ENCODE measurements around the gene COX10. TPM values are rescaled to one million over a fixed set of nuclear protein-coding genes. Genes with fewer than 3 reads are reported as not detected.

The COX10 gene
- total RNA-seq, 4 donors from 2014 or later: 20.3 to 27.2 (median 22.0) TPM

DNA sequence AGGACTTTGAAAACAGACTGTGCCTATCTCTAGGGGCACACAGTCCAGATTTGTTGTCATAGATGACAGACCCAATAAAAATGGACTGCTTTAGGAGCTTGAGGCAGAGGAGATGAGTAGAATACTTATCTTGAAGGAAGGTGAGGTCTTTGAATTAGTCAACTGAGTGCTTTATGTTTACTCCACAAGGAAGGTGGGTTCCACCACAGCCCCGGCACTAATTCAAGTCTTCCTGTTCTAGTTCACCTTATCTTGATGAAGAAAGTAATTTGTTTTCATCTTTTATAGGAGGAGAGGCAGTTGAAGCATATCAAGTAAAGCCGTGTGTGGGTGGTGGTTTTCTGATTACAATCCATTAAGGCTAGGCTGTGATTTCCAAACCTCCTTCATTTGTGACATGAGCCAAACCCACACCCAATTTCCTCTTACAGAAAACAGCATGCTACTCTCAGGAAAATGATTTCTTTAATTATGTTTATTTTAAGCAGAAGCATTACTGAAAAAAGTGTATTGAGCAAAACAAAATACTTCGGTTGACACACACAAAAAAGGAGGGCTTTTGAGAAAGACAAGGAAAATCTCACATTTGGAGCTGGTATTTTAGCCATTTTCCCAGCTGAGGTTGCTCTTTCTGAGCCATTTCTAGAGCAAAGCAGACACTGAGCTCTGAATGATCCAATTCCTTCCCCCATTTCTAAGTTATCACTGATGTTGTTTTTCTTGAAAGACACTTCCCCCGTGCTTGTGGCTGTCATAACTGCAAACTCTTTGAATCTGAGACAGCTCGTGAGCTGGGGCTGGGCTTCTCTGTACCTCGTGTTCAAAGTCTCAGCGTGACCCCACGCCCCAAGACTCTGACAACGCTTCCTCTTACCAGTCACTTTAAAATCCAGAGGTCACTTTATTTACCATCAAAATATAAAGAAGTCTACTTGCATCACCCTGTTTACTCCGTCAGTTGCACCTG, 132.0 kb downstream of the COX10 start:
- TF ChIP-seq, protein P1, sequence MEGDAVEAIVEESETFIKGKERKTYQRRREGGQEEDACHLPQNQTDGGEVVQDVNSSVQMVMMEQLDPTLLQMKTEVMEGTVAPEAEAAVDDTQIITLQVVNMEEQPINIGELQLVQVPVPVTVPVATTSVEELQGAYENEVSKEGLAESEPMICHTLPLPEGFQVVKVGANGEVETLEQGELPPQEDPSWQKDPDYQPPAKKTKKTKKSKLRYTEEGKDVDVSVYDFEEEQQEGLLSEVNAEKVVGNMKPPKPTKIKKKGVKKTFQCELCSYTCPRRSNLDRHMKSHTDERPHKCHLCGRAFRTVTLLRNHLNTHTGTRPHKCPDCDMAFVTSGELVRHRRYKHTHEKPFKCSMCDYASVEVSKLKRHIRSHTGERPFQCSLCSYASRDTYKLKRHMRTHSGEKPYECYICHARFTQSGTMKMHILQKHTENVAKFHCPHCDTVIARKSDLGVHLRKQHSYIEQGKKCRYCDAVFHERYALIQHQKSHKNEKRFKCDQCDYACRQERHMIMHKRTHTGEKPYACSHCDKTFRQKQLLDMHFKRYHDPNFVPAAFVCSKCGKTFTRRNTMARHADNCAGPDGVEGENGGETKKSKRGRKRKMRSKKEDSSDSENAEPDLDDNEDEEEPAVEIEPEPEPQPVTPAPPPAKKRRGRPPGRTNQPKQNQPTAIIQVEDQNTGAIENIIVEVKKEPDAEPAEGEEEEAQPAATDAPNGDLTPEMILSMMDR (IDR thresholded peaks at IDR 0.05): no peak
- no peak for TF ChIP-seq EP300 (IDR thresholded peaks at IDR 0.05)
- TF ChIP-seq POLR2AphosphoS5 (IDR thresholded peaks at IDR 0.05): no peak
- no peak for TF ChIP-seq POLR2A (IDR thresholded peaks at IDR 0.05; ENCODE audit: low read depth)
- Histone ChIP-seq H3K27me3 (no peaks in the 10 kb centered on the region), H3K27ac (replicated peaks in 1 of 4) (peak overlapping the region in 2 of 4 donors; percentile 8 to 44), H3K9me3 (no peaks in the 10 kb centered on the region), H3K36me3 (peaks cover 0 to 17% (median 4%) of the 10 kb centered on the region in 4 donors), H3K4me1 (peaks cover 0 to 13% (median 4%) of the 10 kb centered on the region in 4 donors), H3K4me3 (no peak overlapping the region)
- no peak for DNase-seq (ENCODE audit: extremely low spot score)
- WGBS: 65% methylated on average over 10 of the region's 10 CpGs
- intact Hi-C loops (cut with DNase I): no loop called here

DNA sequence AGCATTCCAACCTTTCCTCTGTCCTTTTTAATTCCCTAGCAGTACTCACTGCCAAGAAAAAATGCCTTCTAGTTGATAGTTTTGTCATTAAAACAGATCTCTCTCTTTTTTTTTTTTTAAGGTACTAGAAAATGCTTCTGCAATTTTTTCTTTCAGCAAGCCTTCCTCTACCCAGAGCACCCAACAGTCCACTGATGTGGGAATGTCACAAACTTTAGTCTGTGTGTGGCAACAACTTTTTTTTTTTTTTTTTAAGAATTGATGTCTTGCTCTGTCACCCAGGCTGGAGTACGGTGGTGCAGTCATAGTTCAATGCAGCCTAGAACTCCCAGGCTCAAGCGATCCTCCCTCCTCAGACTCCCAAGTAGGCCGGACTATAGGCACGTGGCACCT, 132.7 kb downstream of the COX10 start:
- Histone ChIP-seq H3K36me3 (peaks cover 0 to 24% (median 8%) of the 10 kb centered on the region in 4 donors), H3K9me3 (no peaks in the 10 kb centered on the region), H3K27ac (replicated peaks in 1 of 4) (no peak overlapping the region), H3K4me1 (peaks cover 0 to 19% (median 4%) of the 10 kb centered on the region in 4 donors), H3K27me3 (no peaks in the 10 kb centered on the region), H3K4me3 (no peak overlapping the region)
- TF ChIP-seq POLR2A (IDR thresholded peaks at IDR 0.05; ENCODE audit: low read depth) (no peak), POLR2AphosphoS5 (IDR thresholded peaks at IDR 0.05) (no peak), EP300 (IDR thresholded peaks at IDR 0.05) (no peak)
- TF ChIP-seq, protein P1 (IDR thresholded peaks at IDR 0.05): no peak
- WGBS: 94% methylated on average over 4 of the region's 4 CpGs
- intact Hi-C loops (cut with DNase I): no loop called here
- no peak for DNase-seq (ENCODE audit: extremely low spot score)

DNA sequence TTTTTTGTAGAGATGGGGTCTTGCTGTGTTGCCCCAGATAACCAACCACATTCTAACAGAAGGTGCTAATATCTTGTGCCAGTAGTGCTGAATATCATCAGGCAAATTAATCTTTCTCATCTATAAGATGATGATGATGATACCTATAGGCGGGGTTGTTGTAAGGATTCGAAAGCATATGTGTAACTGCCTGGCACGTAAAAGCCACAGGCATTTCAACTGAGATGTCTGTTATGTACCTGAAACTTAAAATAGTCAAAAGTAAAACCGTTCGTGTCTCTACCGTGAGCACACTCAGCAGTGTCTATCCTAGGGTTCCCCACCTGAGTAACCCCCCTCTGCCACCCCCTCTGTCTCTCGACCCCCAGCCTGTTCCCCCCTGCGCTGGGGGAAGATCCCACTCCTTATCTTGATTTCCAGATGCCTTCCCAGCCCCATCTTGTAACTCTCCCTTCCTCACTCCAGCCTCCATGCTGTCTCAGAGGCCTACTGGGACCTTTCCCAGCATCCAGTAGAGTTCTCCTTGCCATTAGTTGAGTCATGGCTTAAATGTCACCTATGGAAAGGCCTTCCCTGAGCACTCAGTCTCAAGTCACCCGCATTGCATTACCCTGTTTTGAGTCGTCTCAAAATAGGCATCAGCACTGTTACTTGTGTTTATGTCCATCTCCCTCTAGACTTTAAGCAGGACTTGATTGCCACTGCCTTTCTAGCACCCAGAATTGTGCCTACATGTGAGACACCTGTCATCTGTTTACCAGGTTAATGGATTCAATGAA, 133.3 kb downstream of the COX10 start:
- Histone ChIP-seq H3K4me3 (no peak overlapping the region), H3K27ac (replicated peaks in 1 of 4) (no peak overlapping the region), H3K36me3 (peaks cover 3 to 30% (median 13%) of the 10 kb centered on the region in 4 donors), H3K9me3 (no peaks in the 10 kb centered on the region), H3K27me3 (no peaks in the 10 kb centered on the region), H3K4me1 (peaks cover 0 to 19% (median 4%) of the 10 kb centered on the region in 4 donors)
- WGBS: 93% methylated on average over 10 of the region's 10 CpGs
- no peak for DNase-seq (ENCODE audit: extremely low spot score)
- intact Hi-C loops (cut with DNase I): no loop called here
- no peak for TF ChIP-seq POLR2AphosphoS5 (IDR thresholded peaks at IDR 0.05)
- TF ChIP-seq, protein P1 (IDR thresholded peaks at IDR 0.05): no peak

DNA sequence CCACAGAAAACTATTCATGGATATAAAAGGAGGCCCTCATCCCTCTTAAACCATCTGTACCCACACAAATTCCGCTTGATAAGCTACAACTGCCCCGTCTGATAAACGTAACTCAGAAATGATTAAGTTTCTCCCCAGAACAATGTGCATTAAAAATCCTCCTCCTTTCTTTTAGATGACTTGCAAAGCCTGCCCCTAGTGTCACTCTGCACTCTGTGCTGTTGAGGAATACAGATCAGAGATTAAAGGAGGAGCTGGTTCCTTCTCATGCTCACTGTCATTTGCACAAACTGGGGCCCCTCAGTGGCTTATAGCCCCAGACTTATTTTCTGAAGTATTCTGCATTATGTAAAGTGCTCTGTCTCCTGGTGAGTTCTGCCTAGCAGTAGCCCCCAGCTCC, 134.1 kb downstream of the COX10 start:
- Histone ChIP-seq H3K36me3 (peaks cover 7 to 35% (median 21%) of the 10 kb centered on the region in 4 donors), H3K4me3 (no peak overlapping the region), H3K4me1 (peaks cover 0 to 15% (median 4%) of the 10 kb centered on the region in 4 donors), H3K27me3 (no peaks in the 10 kb centered on the region), H3K27ac (replicated peaks in 1 of 4) (no peak overlapping the region), H3K9me3 (no peaks in the 10 kb centered on the region)
- 96% methylated on average over 3 of the region's 3 CpGs for WGBS
- TF ChIP-seq POLR2AphosphoS5 (IDR thresholded peaks at IDR 0.05): no peak
- TF ChIP-seq, protein P1 (IDR thresholded peaks at IDR 0.05): peak in 1 of 3 experiments; percentile 15
- intact Hi-C loops (cut with DNase I): no loop called here
- DNase-seq (ENCODE audit: extremely low spot score): no peak

All from esophagus muscularis mucosa (tissue), 4 donors.